ENCODE results near the gene HSBP1. TPM values are rescaled to one million over a fixed set of nuclear protein-coding genes. Genes with fewer than 3 reads are reported as not detected.

HSBP1 gene
- total RNA-seq, 1 donor from 2014 or later = 175 TPM

DNA sequence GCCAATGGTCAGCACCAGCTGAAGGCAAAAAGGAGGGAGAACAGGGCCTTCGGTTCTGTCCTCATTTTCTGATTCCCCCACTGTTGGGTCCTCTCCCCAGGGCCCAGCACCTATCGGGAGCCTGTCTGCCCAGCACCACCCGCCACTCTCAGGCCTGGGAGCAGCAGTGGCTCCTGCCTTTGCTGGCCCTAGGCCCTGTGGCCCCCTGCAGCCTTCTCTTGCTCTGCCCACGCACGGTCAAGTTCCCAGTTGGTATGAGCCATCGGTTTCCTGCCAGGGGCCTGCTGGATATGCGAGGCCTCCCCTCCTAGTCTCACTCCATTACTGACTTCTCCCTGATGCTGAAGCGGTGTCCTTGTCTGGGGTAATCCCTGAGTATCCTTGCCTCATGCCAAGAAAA is 37.5 kb downstream of the HSBP1 start:
- Histone ChIP-seq H3K4me3 (no peak overlapping the region), H3K9me3 (replicated peaks) (no peaks in the 10 kb centered on the region), H3K27me3 (ENCODE audit: low read depth) (no peaks in the 10 kb centered on the region), H3K27ac (replicated peaks) (no peak overlapping the region), H3K36me3 (no peaks in the 10 kb centered on the region), H3K4me1 (no peaks in the 10 kb centered on the region)
- intact Hi-C loops (cut with micrococcal nuclease) = no loop called here
- no peak for DNase-seq
- TF ChIP-seq, protein P1, sequence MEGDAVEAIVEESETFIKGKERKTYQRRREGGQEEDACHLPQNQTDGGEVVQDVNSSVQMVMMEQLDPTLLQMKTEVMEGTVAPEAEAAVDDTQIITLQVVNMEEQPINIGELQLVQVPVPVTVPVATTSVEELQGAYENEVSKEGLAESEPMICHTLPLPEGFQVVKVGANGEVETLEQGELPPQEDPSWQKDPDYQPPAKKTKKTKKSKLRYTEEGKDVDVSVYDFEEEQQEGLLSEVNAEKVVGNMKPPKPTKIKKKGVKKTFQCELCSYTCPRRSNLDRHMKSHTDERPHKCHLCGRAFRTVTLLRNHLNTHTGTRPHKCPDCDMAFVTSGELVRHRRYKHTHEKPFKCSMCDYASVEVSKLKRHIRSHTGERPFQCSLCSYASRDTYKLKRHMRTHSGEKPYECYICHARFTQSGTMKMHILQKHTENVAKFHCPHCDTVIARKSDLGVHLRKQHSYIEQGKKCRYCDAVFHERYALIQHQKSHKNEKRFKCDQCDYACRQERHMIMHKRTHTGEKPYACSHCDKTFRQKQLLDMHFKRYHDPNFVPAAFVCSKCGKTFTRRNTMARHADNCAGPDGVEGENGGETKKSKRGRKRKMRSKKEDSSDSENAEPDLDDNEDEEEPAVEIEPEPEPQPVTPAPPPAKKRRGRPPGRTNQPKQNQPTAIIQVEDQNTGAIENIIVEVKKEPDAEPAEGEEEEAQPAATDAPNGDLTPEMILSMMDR (IDR thresholded peaks at IDR 0.05; ENCODE audit: borderline replicate concordance) = no peak

DNA sequence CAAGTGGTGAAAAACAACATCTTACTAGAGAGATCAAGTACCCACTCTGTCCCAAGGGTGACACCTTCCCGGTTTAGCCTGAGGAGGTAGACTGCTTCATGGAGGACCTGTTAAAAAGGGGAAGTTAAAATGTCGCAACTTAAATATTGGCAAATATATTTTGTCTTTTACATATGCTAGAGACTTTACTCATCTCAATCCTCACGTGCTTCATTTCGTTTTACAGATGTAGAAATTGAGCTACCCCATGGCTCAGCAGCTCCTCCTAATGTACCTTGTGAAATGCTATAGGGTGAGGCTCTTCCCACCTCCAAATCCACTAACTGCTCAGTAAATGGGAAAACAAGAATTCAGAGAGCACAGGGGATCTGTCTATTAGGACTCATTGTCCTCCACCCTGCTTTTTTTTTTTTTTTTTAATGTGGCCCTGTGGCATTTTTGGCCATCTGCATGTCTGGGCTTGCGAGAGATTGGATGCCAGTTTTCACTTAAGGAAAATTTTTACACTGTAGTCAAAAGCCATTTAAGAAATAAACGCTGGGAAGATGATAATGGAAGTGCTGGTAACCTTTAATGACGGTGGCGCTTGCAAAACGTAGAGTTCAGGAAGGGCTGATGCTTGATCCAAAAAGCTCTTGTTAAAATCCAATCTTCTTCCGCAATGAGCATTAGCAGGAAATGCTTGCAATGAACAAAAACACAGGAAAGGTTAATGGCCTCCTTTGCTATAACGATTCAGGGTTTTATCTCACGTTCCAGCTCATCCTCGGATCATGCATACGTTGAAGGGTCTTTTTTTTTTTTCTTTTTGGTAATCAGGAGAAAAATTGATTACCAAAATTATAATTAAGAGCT is 39.8 kb downstream of the HSBP1 start:
- H3K4me1 ChIP-seq = no peaks in the 10 kb centered on the region
- H3K36me3 ChIP-seq = no peaks in the 10 kb centered on the region
- no peak overlapping the region for H3K4me3 ChIP-seq
- DNase-seq = no peak
- H3K9me3 ChIP-seq (replicated peaks) = no peaks in the 10 kb centered on the region
- intact Hi-C loops (cut with micrococcal nuclease) = no loop called here
- TF ChIP-seq, protein P1 (IDR thresholded peaks at IDR 0.05; ENCODE audit: borderline replicate concordance) = no peak
- no peaks in the 10 kb centered on the region for H3K27me3 ChIP-seq (ENCODE audit: low read depth)
- H3K27ac ChIP-seq (replicated peaks) = no peak overlapping the region

DNA sequence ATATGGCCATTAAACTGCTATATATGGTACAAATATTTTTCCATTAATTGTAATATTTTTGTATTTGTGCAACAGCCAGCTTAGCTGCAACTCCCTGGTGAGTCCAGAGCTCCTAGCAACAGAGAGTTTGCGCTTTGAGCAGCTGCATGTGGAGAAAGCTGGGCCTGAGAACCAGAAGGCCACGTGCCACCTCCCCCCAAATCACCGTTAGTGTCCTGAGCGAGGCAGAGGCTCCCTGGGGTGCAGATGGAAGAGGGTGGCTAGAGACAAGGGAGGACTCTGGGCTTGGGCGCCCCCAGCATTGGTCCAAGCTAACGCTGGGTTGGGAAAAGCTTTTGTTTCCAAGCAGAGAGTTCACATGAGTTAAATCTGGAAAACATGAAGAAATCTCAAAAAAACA is 41.6 kb downstream of the HSBP1 start:
- Histone ChIP-seq H3K36me3 (no peaks in the 10 kb centered on the region), H3K27ac (replicated peaks) (peak overlapping the region; percentile 43), H3K9me3 (replicated peaks) (no peaks in the 10 kb centered on the region), H3K27me3 (ENCODE audit: low read depth) (no peaks in the 10 kb centered on the region), H3K4me3 (no peak overlapping the region), H3K4me1 (no peaks in the 10 kb centered on the region)
- DNase-seq = peak; percentile 24
- intact Hi-C loops (cut with micrococcal nuclease) = no loop called here
- TF ChIP-seq, protein P1 (IDR thresholded peaks at IDR 0.05; ENCODE audit: borderline replicate concordance) = no peak

DNA sequence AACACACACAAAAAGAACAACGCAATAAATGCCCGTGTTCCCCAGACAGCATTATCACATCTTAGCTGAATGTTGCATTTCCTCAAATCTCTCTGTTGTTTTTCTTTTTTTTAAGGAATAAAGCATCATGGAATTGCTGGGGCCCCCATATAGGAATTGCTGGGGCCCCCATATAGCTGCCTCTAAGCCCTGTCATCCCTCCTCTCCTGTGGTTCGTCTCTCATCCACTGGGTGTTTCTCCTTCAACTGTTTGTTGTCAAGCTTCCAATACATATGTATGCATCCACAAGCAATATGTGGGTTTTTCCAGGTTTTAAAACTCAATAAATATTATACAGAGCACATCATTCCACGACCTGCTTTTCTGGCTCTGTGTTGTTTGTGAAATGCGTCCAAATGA is 43.2 kb downstream of the HSBP1 start:
- H3K4me3 ChIP-seq = no peak overlapping the region
- DNase-seq = no peak
- no peaks in the 10 kb centered on the region for H3K9me3 ChIP-seq (replicated peaks)
- H3K4me1 ChIP-seq = no peaks in the 10 kb centered on the region
- TF ChIP-seq, protein P1 (IDR thresholded peaks at IDR 0.05; ENCODE audit: borderline replicate concordance) = no peak
- intact Hi-C loops (cut with micrococcal nuclease) = no loop called here
- no peak overlapping the region for H3K27ac ChIP-seq (replicated peaks)
- no peaks in the 10 kb centered on the region for H3K36me3 ChIP-seq
- peaks cover 6% of the 10 kb centered on the region for H3K27me3 ChIP-seq (ENCODE audit: low read depth)

DNA sequence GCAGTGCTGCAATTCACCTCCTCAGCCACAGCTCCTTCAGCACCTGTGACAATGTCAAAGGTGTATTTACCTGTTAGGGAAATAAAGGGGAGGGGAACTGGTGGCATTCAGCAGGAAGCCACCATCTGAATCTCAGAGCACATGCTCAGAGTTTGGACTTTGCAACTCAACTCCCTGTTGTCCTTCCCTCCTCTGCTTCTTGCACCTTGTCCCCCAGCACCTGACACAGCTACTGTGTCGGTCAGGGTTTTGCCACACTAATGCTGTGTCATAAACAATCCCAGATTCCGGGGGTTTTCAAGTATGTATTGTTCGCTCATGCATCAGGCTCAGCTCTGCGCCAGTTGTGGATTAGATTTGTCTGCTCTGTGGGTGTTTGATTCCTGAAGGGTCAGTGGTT is 43.7 kb downstream of the HSBP1 start:
- peaks cover 6% of the 10 kb centered on the region for H3K27me3 ChIP-seq (ENCODE audit: low read depth)
- no peaks in the 10 kb centered on the region for H3K9me3 ChIP-seq (replicated peaks)
- no peak overlapping the region for H3K4me3 ChIP-seq
- no peak overlapping the region for H3K27ac ChIP-seq (replicated peaks)
- intact Hi-C loops (cut with micrococcal nuclease) = no loop called here
- DNase-seq = no peak
- TF ChIP-seq, protein P1 (IDR thresholded peaks at IDR 0.05; ENCODE audit: borderline replicate concordance) = no peak
- no peaks in the 10 kb centered on the region for H3K36me3 ChIP-seq
- H3K4me1 ChIP-seq = no peaks in the 10 kb centered on the region

All from left ventricle myocardium inferior (tissue), 1 donor.